Bronchial epithelial cell (primary cell): ENCODE results near the gene DDX6. TPM values are rescaled to one million over a fixed set of nuclear protein-coding genes. Genes with fewer than 3 reads are reported as not detected.
"Not testable (repeated sequence)": the region's sequence is repeated elsewhere in the genome, so short reads cannot be mapped to it uniquely, and the experiment has no call there.

Experiments used
- DNase-seq: peaks from one replicate; pipeline ENCODE4 v3.0.0-alpha.2; 2010; ENCODE audit warnings: low read depth
- FAIRE-seq: peaks from 2 replicates; lab custom pipeline; 2011; peaks lifted over from hg19 to GRCh38; lab: Jason Lieb, UNC
- H3K27me3 ChIP-seq: 2 replicates; pipeline ENCODE4 v1.5.1; 2011; ENCODE audit warnings: low read length; ENCODE audit not compliant: control insufficient read depth, insufficient read depth
- H3K36me3 ChIP-seq: 2 replicates; pipeline ENCODE4 v1.5.1; 2011; ENCODE audit warnings: low read length; ENCODE audit not compliant: control insufficient read depth, insufficient read depth
- H3K4me3 ChIP-seq: 2 replicates; pipeline ENCODE4 v1.5.1; 2011; ENCODE audit warnings: mild to moderate bottlenecking, low read depth, low read length, control low read depth
- CTCF ChIP-seq: IDR thresholded peaks from 2 replicates; pipeline ENCODE4 v1.5.1; 2011; ENCODE audit warnings: mild to moderate bottlenecking, moderate library complexity, low read length, control low read depth, inconsistent platforms; ENCODE audit not compliant: insufficient read depth, severe bottlenecking
- total RNA-seq: library from RNA; depleted of rRNA; stranded (reverse); fragments of >200 nt; gene quantifications from 2 replicates; pipeline ENCODE4 v1.2.1, GENCODE V29; 2014

DDX6 gene
- 87.9 and 91.3 TPM in 2 replicates for total RNA-seq

GRCh38 chr11:118791111-118791960 lies at the start of gene DDX6:
Gene DDX6 (minus strand): TSS chr11:118791164. CDS start chr11:118786251, 4,913 bp downstream.
- FAIRE-seq (no peak), DNase-seq (peak; percentile 65)
- TF ChIP-seq CTCF: peak; percentile 43
- Histone ChIP-seq H3K27me3 (no peaks in the 10 kb centered on the region), H3K36me3 (no peaks in the 10 kb centered on the region), H3K4me3 (peak within 1 kb of the TSS; percentile 95)

- DNase-seq: no peak
- Histone ChIP-seq H3K4me3 (no peak overlapping the region), H3K27me3 (no peaks in the 10 kb centered on the region), H3K36me3 (no peaks in the 10 kb centered on the region)
- TF ChIP-seq CTCF: no peak
- no peak for FAIRE-seq
These were observed 48.1 kb upstream of the DDX6 start for GRCh38 chr11:118838905-118839553.

- Histone ChIP-seq H3K4me3 (no peak overlapping the region), H3K27me3 (no peaks in the 10 kb centered on the region), H3K36me3 (no peaks in the 10 kb centered on the region)
- no peak for TF ChIP-seq CTCF
- no peak for FAIRE-seq
- DNase-seq: no peak
These were observed 46.9 kb upstream of the DDX6 start for GRCh38 chr11:118837868-118838267.

GRCh38 chr11:118834427-118835028 lies 43.6 kb upstream of the DDX6 start:
- FAIRE-seq (no peak), DNase-seq (no peak)
- Histone ChIP-seq H3K4me3 (no peak overlapping the region), H3K36me3 (no peaks in the 10 kb centered on the region), H3K27me3 (no peaks in the 10 kb centered on the region)
- no peak for TF ChIP-seq CTCF

GRCh38 chr11:118827118-118827517 lies 36.2 kb upstream of the DDX6 start:
- FAIRE-seq: no peak
- no peak for TF ChIP-seq CTCF
- Histone ChIP-seq H3K27me3 (no peaks in the 10 kb centered on the region), H3K36me3 (no peaks in the 10 kb centered on the region), H3K4me3 (no peak overlapping the region)
- no peak for DNase-seq

GRCh38 chr11:118822936-118823510 lies 32.1 kb upstream of the DDX6 start:
- FAIRE-seq, H3K36me3 ChIP-seq, H3K4me3 ChIP-seq, DNase-seq, H3K27me3 ChIP-seq: not testable (repeated sequence)
